ENCODE results near the gene UBE2D3. TPM values are rescaled to one million over a fixed set of nuclear protein-coding genes. Genes with fewer than 3 reads are reported as not detected.

Gene UBE2D3
- total RNA-seq, 4 donors from 2014 or later: 436 to 523 (median 488) TPM

DNA sequence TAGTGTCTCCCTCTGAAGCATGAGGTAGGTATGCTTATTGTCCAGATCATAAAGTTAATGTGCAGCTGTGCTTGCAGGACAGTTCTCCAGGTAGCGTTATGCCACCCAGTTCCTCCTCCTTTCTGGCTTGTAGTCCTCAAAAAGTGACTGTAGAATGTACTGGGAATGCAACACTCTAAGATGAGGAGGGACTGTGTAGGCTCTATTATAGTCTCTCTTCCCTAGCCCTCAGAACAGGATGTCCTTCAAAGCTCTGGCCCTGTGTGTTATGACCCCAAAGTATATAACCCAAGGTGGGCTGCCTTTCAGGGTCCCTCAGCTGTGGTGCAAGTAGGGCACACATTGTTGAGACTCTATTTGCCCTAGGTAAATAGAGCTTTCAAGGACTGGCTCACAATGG, 45.8 kb downstream of the UBE2D3 start:
- Histone ChIP-seq H3K27me3 (no peaks in the 10 kb centered on the region), H3K4me3 (no peak overlapping the region), H3K9me3 (no peaks in the 10 kb centered on the region), H3K27ac (no peak overlapping the region), H3K4me1 (no peaks in the 10 kb centered on the region), H3K36me3 (no peaks in the 10 kb centered on the region)
- TF ChIP-seq POLR2A (IDR thresholded peaks at IDR 0.05) (no peak), POLR2AphosphoS5 (IDR thresholded peaks at IDR 0.05) (no peak), EP300 (IDR thresholded peaks at IDR 0.05) (no peak)
- TF ChIP-seq, protein P1, sequence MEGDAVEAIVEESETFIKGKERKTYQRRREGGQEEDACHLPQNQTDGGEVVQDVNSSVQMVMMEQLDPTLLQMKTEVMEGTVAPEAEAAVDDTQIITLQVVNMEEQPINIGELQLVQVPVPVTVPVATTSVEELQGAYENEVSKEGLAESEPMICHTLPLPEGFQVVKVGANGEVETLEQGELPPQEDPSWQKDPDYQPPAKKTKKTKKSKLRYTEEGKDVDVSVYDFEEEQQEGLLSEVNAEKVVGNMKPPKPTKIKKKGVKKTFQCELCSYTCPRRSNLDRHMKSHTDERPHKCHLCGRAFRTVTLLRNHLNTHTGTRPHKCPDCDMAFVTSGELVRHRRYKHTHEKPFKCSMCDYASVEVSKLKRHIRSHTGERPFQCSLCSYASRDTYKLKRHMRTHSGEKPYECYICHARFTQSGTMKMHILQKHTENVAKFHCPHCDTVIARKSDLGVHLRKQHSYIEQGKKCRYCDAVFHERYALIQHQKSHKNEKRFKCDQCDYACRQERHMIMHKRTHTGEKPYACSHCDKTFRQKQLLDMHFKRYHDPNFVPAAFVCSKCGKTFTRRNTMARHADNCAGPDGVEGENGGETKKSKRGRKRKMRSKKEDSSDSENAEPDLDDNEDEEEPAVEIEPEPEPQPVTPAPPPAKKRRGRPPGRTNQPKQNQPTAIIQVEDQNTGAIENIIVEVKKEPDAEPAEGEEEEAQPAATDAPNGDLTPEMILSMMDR (IDR thresholded peaks at IDR 0.05): no peak
- 79% methylated on average over 1 of the region's 1 CpG for WGBS
- DNase-seq (ENCODE audit: low spot score in 2 of 2): no peak

DNA sequence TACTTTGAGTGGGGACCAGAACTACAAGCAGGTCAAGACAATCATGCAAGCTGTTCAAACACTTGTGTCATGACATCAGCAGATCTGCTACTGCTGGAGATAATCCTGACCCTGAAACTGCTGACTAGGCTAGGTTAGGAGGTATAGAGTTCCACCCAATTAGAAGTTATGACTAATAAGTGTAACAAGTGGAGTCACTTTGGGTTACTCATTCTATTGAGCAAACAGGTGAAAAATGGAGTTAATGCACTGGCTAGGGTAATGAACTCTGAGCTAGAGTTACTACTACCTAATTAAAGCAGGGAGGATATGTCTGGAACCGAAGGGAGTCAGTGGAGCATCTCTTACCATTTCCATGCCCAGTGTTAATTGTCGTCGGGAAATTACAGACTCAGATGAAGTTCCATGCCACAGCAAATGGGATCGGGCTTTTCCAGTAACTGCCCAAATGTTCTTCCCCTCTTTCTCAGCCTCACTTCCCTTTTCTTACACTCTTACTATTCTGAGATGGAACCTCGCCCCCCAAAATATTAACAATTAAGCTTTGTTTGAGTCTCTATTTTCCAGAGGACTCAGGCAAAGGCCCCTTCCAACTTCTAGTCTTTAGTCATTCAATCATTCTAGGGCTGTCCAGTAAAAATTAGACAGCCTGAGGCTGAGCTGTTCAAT, 46.7 kb downstream of the UBE2D3 start:
- no peaks in the 10 kb centered on the region for H3K36me3 ChIP-seq
- no peak overlapping the region for H3K27ac ChIP-seq
- DNase-seq (ENCODE audit: low spot score in 2 of 2): no peak
- H3K4me3 ChIP-seq: no peak overlapping the region
- no peaks in the 10 kb centered on the region for H3K27me3 ChIP-seq
- no peaks in the 10 kb centered on the region for H3K9me3 ChIP-seq
- H3K4me1 ChIP-seq: no peaks in the 10 kb centered on the region
- TF ChIP-seq, protein P1 (IDR thresholded peaks at IDR 0.05): no peak
- no peak for TF ChIP-seq POLR2A (IDR thresholded peaks at IDR 0.05)
- TF ChIP-seq POLR2AphosphoS5 (IDR thresholded peaks at IDR 0.05): no peak
- TF ChIP-seq EP300 (IDR thresholded peaks at IDR 0.05): no peak
- 84% methylated on average over 5 of the region's 5 CpGs for WGBS

DNA sequence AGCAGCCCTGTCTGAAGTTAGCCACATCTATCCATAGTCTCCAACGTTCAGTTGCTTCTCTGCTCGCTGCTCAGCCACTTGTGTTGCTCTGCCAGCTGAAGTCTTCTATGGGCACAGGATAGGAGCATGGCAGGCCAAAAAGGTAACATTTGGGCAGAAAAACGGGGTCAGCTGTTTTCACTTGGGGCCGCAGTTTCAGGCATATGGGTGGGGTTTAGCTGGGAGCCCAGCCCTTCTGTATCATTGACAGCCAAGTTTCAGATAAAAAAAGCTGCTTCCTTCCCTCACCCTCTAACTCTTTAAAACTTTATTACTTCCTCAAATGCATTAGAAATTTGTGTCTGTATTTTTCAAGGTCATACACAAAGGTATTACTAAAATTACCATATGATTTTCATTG, 48.1 kb downstream of the UBE2D3 start:
- H3K4me1 ChIP-seq: no peaks in the 10 kb centered on the region
- no peaks in the 10 kb centered on the region for H3K36me3 ChIP-seq
- no peak overlapping the region for H3K4me3 ChIP-seq
- no peaks in the 10 kb centered on the region for H3K9me3 ChIP-seq
- 70% methylated on average over 4 of the region's 4 CpGs for WGBS
- no peaks in the 10 kb centered on the region for H3K27me3 ChIP-seq
- no peak overlapping the region for H3K27ac ChIP-seq
- DNase-seq (ENCODE audit: low spot score in 2 of 2): no peak
- TF ChIP-seq POLR2A (IDR thresholded peaks at IDR 0.05) (no peak), POLR2AphosphoS5 (IDR thresholded peaks at IDR 0.05) (no peak), EP300 (IDR thresholded peaks at IDR 0.05) (no peak)
- TF ChIP-seq, protein P1 (IDR thresholded peaks at IDR 0.05): no peak

DNA sequence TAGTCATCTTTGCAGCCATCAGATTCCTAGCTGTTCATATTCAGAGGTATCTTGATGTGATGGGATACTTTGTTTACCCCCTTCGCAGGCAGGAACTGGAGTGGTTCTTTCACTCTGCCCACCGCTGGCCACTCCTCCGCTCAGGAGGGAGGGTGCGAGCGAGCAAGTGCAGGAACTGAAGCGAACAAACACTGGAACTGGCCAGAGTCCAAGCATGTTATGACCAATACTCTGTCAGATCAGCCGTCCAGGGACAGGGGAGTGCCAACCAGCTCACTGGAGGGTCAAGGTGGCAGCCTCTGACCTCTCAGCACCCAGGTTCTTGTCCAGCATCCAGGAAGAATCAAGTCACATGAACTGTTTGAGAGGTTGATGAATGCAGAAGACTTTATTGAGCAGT, 48.6 kb downstream of the UBE2D3 start:
- Histone ChIP-seq H3K9me3 (no peaks in the 10 kb centered on the region), H3K27me3 (no peaks in the 10 kb centered on the region), H3K36me3 (no peaks in the 10 kb centered on the region), H3K4me1 (no peaks in the 10 kb centered on the region), H3K27ac (no peak overlapping the region), H3K4me3 (no peak overlapping the region)
- no peak for DNase-seq (ENCODE audit: low spot score in 2 of 2)
- 71% methylated on average over 7 of the region's 7 CpGs for WGBS
- TF ChIP-seq EP300 (IDR thresholded peaks at IDR 0.05): no peak
- no peak for TF ChIP-seq POLR2AphosphoS5 (IDR thresholded peaks at IDR 0.05)
- TF ChIP-seq, protein P1 (IDR thresholded peaks at IDR 0.05): no peak
- no peak for TF ChIP-seq POLR2A (IDR thresholded peaks at IDR 0.05)

DNA sequence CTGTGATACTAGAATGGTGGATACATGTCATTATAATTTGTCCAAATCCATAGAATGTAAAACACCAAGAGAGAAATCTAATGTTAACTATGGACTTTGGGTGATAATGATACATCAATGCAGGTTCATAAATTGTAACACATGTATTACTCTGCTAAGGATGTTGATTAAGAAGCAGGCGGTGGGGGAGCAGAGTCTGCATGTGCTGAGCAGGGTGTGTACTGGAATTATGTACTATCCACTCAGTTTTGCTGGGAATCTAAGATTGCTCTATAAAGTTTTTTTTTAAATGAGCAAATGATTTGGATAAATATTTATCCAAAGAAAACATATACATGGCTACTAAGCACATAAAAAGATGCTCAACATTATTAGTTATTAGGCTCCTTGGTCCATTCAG, 51.5 kb downstream of the UBE2D3 start:
- H3K27me3 ChIP-seq: no peaks in the 10 kb centered on the region
- no peaks in the 10 kb centered on the region for H3K4me1 ChIP-seq
- no peak overlapping the region for H3K27ac ChIP-seq
- WGBS: 85% methylated on average over 1 of the region's 1 CpG
- H3K9me3 ChIP-seq: no peaks in the 10 kb centered on the region
- no peaks in the 10 kb centered on the region for H3K36me3 ChIP-seq
- TF ChIP-seq POLR2AphosphoS5 (IDR thresholded peaks at IDR 0.05): no peak
- TF ChIP-seq EP300 (IDR thresholded peaks at IDR 0.05): no peak
- TF ChIP-seq, protein P1 (IDR thresholded peaks at IDR 0.05): no peak
- TF ChIP-seq POLR2A (IDR thresholded peaks at IDR 0.05): no peak
- H3K4me3 ChIP-seq: no peak overlapping the region
- no peak for DNase-seq (ENCODE audit: low spot score in 2 of 2)

Measured in suprapubic skin (tissue), 4 donors.